ENCODE data around the gene BPIFA2. TPM values are rescaled to one million over a fixed set of nuclear protein-coding genes. Genes with fewer than 3 reads are reported as not detected.

Gene BPIFA2
- total RNA-seq, 2 donors from 2014 or later = not detected

- H3K4me1 Mint-ChIP-seq = peaks cover 16% of the 10 kb centered on the region
These were observed 4.8 kb downstream of the BPIFA2 start for GRCh38 chr20:33172781-33173180.

GRCh38 chr20:33175123-33175522 is 7.2 kb downstream of the BPIFA2 start:
- H3K9me3 Mint-ChIP-seq = peaks cover 16% of the 10 kb centered on the region
- no peak overlapping the region for H3K4me3 ChIP-seq (ENCODE audit: low read length)
- TF ChIP-seq CTCF (conservative IDR thresholded peaks at IDR 0.05) = no peak
- H3K36me3 Mint-ChIP-seq (ENCODE audit: low read depth) = no peaks in the 10 kb centered on the region
- H3K4me1 ChIP-seq (ENCODE audit: control insufficient read depth, insufficient read depth, low read length) = peaks cover 4% of the 10 kb centered on the region
- WGBS, 2 experiments (ENCODE audit: insufficient coverage in 1 of 2, insufficient read length in 1 of 2) = 92 to 100% methylated on average over 3 of the region's 3 CpGs
- H3K4me3 Mint-ChIP-seq = no peak overlapping the region
- peaks cover 36% of the 10 kb centered on the region for H3K27me3 ChIP-seq (ENCODE audit: control insufficient read depth, insufficient read depth, low read length, poor library complexity, severe bottlenecking)
- no peak overlapping the region for H3K9ac ChIP-seq (ENCODE audit: extremely low read depth, low read length, poor library complexity, severe bottlenecking)
- H3K27me3 Mint-ChIP-seq (ENCODE audit: insufficient read depth) = peaks cover 53% of the 10 kb centered on the region
- DNase-seq = no peak
- H3K9me3 ChIP-seq (ENCODE audit: control insufficient read depth, low read length) = peaks cover 4% of the 10 kb centered on the region
- H3K27ac Mint-ChIP-seq = no peak overlapping the region
- no peak overlapping the region for H3K27ac ChIP-seq (ENCODE audit: low read depth, low read length)
- H3K4me1 Mint-ChIP-seq = peaks cover 27% of the 10 kb centered on the region
- no peaks in the 10 kb centered on the region for H3K36me3 ChIP-seq (ENCODE audit: control insufficient read depth, insufficient read depth, low read length)

More at GRCh38 chr20:33172781-33173180, 4.8 kb downstream of the BPIFA2 start:
- Mint-ChIP-seq H3K27ac (no peak overlapping the region), H3K36me3 (ENCODE audit: low read depth) (no peaks in the 10 kb centered on the region), H3K9me3 (peaks cover 30% of the 10 kb centered on the region), H3K4me3 (no peak overlapping the region), H3K27me3 (ENCODE audit: insufficient read depth) (peaks cover 52% of the 10 kb centered on the region)
- Histone ChIP-seq H3K27me3 (ENCODE audit: control insufficient read depth, insufficient read depth, low read length, poor library complexity, severe bottlenecking) (peaks cover 32% of the 10 kb centered on the region), H3K27ac (ENCODE audit: low read depth, low read length) (no peak overlapping the region), H3K4me1 (ENCODE audit: control insufficient read depth, insufficient read depth, low read length) (no peaks in the 10 kb centered on the region), H3K9me3 (ENCODE audit: control insufficient read depth, low read length) (peaks cover 16% of the 10 kb centered on the region), H3K9ac (ENCODE audit: extremely low read depth, low read length, poor library complexity, severe bottlenecking) (no peak overlapping the region), H3K36me3 (ENCODE audit: control insufficient read depth, insufficient read depth, low read length) (no peaks in the 10 kb centered on the region), H3K4me3 (ENCODE audit: low read length) (no peak overlapping the region)
- TF ChIP-seq CTCF (conservative IDR thresholded peaks at IDR 0.05) = no peak
- WGBS, 2 experiments (ENCODE audit: insufficient coverage in 1 of 2, insufficient read length in 1 of 2) = 84 to 85% methylated on average over 6 to 7 of the region's 7 CpGs
- DNase-seq = no peak

GRCh38 chr20:33176101-33176500 is 8.1 kb downstream of the BPIFA2 start:
- peaks cover 50% of the 10 kb centered on the region for H3K27me3 Mint-ChIP-seq (ENCODE audit: insufficient read depth)

More at GRCh38 chr20:33176101-33176500, 8.1 kb downstream of the BPIFA2 start:
- Mint-ChIP-seq H3K36me3 (ENCODE audit: low read depth) (no peaks in the 10 kb centered on the region), H3K27ac (no peak overlapping the region), H3K9me3 (peaks cover 6% of the 10 kb centered on the region), H3K4me1 (peaks cover 27% of the 10 kb centered on the region), H3K4me3 (no peak overlapping the region)
- Histone ChIP-seq H3K9me3 (ENCODE audit: control insufficient read depth, low read length) (no peaks in the 10 kb centered on the region), H3K4me3 (ENCODE audit: low read length) (no peak overlapping the region), H3K9ac (ENCODE audit: extremely low read depth, low read length, poor library complexity, severe bottlenecking) (no peak overlapping the region), H3K27ac (ENCODE audit: low read depth, low read length) (no peak overlapping the region), H3K36me3 (ENCODE audit: control insufficient read depth, insufficient read depth, low read length) (no peaks in the 10 kb centered on the region), H3K27me3 (ENCODE audit: control insufficient read depth, insufficient read depth, low read length, poor library complexity, severe bottlenecking) (peaks cover 36% of the 10 kb centered on the region), H3K4me1 (ENCODE audit: control insufficient read depth, insufficient read depth, low read length) (peaks cover 4% of the 10 kb centered on the region)
- no peak for DNase-seq
- WGBS, 2 experiments (ENCODE audit: insufficient coverage in 1 of 2, insufficient read length in 1 of 2) = 80 to 100% methylated on average over 1 to 3 of the region's 3 CpGs
- TF ChIP-seq CTCF (conservative IDR thresholded peaks at IDR 0.05) = no peak

Measured in endodermal cell (in vitro differentiated cells).